ENCODE measurements around the gene ARHGAP44.
"Not testable (repeated sequence)": the region's sequence is repeated elsewhere in the genome, so short reads cannot be mapped to it uniquely, and the experiment has no call there.

Gene ARHGAP44

DNA sequence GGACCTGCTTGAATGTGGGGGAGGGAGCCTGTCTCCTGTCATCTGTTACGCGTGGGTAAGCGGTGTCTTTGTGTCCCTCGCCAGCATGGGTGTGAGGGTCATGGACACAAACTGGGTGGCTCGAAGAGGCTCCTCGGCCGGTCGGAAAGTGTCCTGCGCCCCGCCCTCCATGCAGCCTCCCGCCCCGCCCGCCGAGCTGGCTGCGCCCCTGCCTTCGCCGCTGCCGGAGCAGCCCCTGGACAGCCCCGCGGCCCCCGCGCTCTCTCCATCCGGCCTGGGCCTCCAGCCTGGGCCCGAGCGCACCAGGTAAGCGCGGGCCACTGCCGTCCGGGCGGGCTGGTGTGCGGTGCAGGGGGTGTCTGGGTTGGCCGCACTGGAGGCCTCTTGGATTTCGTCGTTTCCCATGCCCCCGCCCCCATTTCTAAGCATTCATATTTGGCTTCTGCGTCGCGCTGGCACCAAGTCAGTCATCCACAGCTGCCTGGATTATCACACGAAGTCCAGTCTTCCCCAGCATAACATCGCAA is 184.8 kb downstream of the ARHGAP44 start:
- POLR2A ChIA-PET: interaction anchor here (1.3 kb wide), 1 partner anchor 44 kb away, joined by 3 read pairs; the partner anchor contains the start of gene ELAC2

GRCh38 chr17:12977008-12977751 is 187.9 kb downstream of the ARHGAP44 start:
- TF ChIP-seq PKNOX1 (IDR thresholded peaks at IDR 0.05) (no peak), HDGF (IDR thresholded peaks at IDR 0.05; ENCODE audit: borderline replicate concordance) (no peak), ARNT (IDR thresholded peaks at IDR 0.05) (no peak)
- ChIA-PET POLR2A (no interaction called here), CTCF (no interaction called here)
- no peak for DNase-seq (ENCODE audit: extremely low spot score)

More for the DNA sequence above, 184.8 kb downstream of the ARHGAP44 start:
- TF ChIP-seq FOXA1 (IDR thresholded peaks at IDR 0.05) (no peak), L3MBTL2 (conservative IDR thresholded peaks at IDR 0.05) (no peak), TARDBP (IDR thresholded peaks at IDR 0.05) (no peak), PKNOX1 (IDR thresholded peaks at IDR 0.05) (no peak), CTBP1 (IDR thresholded peaks at IDR 0.05; ENCODE audit: borderline replicate concordance) (no peak), HDGF (IDR thresholded peaks at IDR 0.05; ENCODE audit: borderline replicate concordance) (no peak), FOXM1 (IDR thresholded peaks at IDR 0.05; ENCODE audit: borderline replicate concordance) (no peak)
- CTCF ChIA-PET: no interaction called here
- no peak for DNase-seq (ENCODE audit: extremely low spot score)

DNA sequence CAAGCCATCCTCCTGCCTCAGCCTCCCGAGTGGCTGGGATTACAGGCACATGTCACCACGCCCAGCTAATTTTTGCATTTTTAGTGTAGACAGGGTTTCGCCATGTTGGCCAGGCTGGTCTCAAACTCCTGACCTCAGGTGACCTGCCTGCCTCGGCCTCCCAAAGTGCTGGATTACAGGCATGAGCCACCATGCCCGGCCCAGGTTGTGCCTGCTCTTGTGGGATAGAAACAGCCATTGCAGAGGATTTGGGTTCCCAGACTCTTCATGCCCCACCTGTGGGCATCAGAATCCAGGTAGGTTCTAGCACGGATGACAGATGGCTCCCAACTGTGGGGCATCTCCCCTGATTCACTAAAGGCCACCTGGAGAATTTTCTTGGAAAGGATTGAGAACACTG is 189.5 kb downstream of the ARHGAP44 start:
- CTCF ChIA-PET; POLR2A ChIA-PET; DNase-seq (ENCODE audit: extremely low spot score): not testable (repeated sequence)

DNA sequence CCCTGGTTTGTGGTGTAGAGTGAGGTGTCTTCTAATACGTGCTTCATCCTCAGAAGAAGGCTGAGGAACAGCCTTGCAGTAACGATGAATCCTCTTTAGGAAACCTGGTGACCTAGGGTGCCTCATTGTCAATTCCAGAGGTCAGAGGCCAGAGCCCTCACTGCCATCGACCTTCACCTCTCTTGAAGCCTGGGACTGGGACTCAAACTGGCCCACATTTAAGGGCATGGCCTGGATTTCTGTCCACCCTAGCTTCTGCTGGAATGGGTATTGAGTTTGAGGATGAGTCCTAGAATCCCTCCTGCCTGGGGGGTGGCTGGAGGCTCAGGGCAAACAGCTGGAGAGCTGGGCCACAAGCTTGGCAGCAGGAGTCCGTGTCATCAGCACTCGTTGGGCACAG is 189.9 kb downstream of the ARHGAP44 start:
- TF ChIP-seq FOXM1 (IDR thresholded peaks at IDR 0.05; ENCODE audit: borderline replicate concordance) (no peak), BHLHE40 (IDR thresholded peaks at IDR 0.05; ENCODE audit: borderline replicate concordance) (no peak), FOXK2 (IDR thresholded peaks at IDR 0.05) (no peak), CTBP1 (IDR thresholded peaks at IDR 0.05; ENCODE audit: borderline replicate concordance) (no peak), ZNF384 (IDR thresholded peaks at IDR 0.05) (no peak), TARDBP (IDR thresholded peaks at IDR 0.05) (no peak), LEF1 (IDR thresholded peaks at IDR 0.05; ENCODE audit: borderline replicate concordance) (no peak), HDGF (IDR thresholded peaks at IDR 0.05; ENCODE audit: borderline replicate concordance) (no peak), SUZ12 (IDR thresholded peaks at IDR 0.05) (no peak), SP1 (IDR thresholded peaks at IDR 0.05) (no peak), FOXA1 (IDR thresholded peaks at IDR 0.05) (no peak), PKNOX1 (IDR thresholded peaks at IDR 0.05) (no peak)
- DNase-seq (ENCODE audit: extremely low spot score): no peak
- CTCF ChIA-PET: no interaction called here
- POLR2A ChIA-PET: no interaction called here

DNA sequence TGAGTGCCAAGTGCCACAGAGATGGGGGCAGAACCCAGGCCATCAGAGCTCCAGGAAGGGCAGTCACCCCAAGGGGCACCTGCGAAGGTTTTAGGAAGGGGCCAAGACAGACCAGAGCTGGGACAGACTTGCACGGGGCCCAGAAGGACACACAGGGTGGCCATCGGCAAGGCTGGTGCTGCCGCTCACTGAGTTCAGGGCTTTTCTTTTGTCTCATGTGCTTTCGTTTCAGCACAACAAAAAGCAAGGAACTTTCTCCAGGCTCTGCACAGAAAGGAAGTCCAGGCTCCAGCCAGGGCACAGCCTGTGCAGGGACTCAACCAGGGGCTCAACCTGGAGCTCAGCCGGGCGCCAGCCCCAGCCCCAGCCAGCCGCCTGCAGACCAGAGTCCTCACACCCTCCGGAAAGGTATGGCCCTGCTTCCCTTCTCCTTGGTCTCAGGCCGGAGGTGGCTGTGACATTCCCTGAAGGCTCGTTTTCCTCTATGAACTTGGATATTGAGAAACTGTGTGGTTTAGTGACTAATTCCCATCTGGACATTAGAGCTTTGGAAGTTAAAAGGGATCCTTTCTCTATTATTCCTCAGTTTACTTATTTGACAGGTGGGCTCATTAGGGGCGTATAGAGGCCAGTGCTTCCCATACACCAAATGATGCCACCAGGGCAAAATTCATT is 190.7 kb downstream of the ARHGAP44 start:
- CTCF ChIA-PET: no interaction called here
- TF ChIP-seq TARDBP (IDR thresholded peaks at IDR 0.05) (no peak), FOXM1 (IDR thresholded peaks at IDR 0.05; ENCODE audit: borderline replicate concordance) (no peak), CTBP1 (IDR thresholded peaks at IDR 0.05; ENCODE audit: borderline replicate concordance) (no peak), BHLHE40 (IDR thresholded peaks at IDR 0.05; ENCODE audit: borderline replicate concordance) (no peak), NFRKB (IDR thresholded peaks at IDR 0.05) (no peak), SP1 (IDR thresholded peaks at IDR 0.05) (no peak), FOXK2 (IDR thresholded peaks at IDR 0.05) (no peak), ARNT (IDR thresholded peaks at IDR 0.05) (no peak), L3MBTL2 (conservative IDR thresholded peaks at IDR 0.05) (no peak), LEF1 (IDR thresholded peaks at IDR 0.05; ENCODE audit: borderline replicate concordance) (no peak), ELF4 (IDR thresholded peaks at IDR 0.05) (no peak), ZNF384 (IDR thresholded peaks at IDR 0.05) (no peak), PKNOX1 (IDR thresholded peaks at IDR 0.05) (no peak), HDGF (IDR thresholded peaks at IDR 0.05; ENCODE audit: borderline replicate concordance) (no peak), SUZ12 (IDR thresholded peaks at IDR 0.05) (no peak), FOXA1 (IDR thresholded peaks at IDR 0.05) (no peak)
- POLR2A ChIA-PET: no interaction called here
- no peak for DNase-seq (ENCODE audit: extremely low spot score)

GRCh38 chr17:12982224-12982623 is 192.9 kb downstream of the ARHGAP44 start:
- no peak for DNase-seq (ENCODE audit: extremely low spot score)
- CTCF ChIA-PET: no interaction called here
- POLR2A ChIA-PET: no interaction called here
- no peak for TF ChIP-seq TARDBP (IDR thresholded peaks at IDR 0.05)

Measured in HEK293T (cell line).